OCI-LY1 (cell line): ENCODE data around the gene DRGX.

Experiments used
- H2AFZ ChIP-seq: fragments of 200-600 bp; sonication (generic), shearing (Covaris generic); 2 replicates; pipeline ENCODE4 v1.6.0; 2014; ENCODE audit warnings: antibody characterized with exemption, mild to moderate bottlenecking, low read length
- H3F3A ChIP-seq: fragments of 200-600 bp; sonication (generic), shearing (Covaris generic); 2 replicates; pipeline ENCODE4 v1.6.0; 2014; ENCODE audit warnings: mild to moderate bottlenecking, antibody characterized with exemption, low read length, moderate library complexity; ENCODE audit not compliant: insufficient read depth
- H3K27ac ChIP-seq: fragments of 200-600 bp; sonication (generic); 2 replicates; pipeline ENCODE4 v1.5.1; 2014; ENCODE audit warnings: low read length, mixed run types, mild to moderate bottlenecking, low read depth; ENCODE audit not compliant: poor library complexity, severe bottlenecking
- H3K27me3 ChIP-seq: fragments of 200-600 bp; sonication (generic); 2 replicates; pipeline ENCODE4 v1.6.0; 2014; ENCODE audit warnings: antibody characterized with exemption, mild to moderate bottlenecking, low read length, moderate library complexity; ENCODE audit not compliant: insufficient read depth
- H3K36me3 ChIP-seq: fragments of 200-600 bp; sonication (generic); 2 replicates; pipeline ENCODE4 v1.6.1; 2014; ENCODE audit warnings: mild to moderate bottlenecking, antibody characterized with exemption, low read length, moderate library complexity, mixed read lengths; ENCODE audit not compliant: insufficient read depth
- H3K4me1 ChIP-seq: fragments of 200-600 bp; sonication (generic); 2 replicates; pipeline ENCODE4 v1.5.1; 2014; ENCODE audit warnings: mild to moderate bottlenecking, low read length, moderate library complexity; ENCODE audit not compliant: insufficient read depth, severe bottlenecking
- H3K4me2 ChIP-seq: fragments of 200-600 bp; sonication (generic), shearing (Covaris generic); 2 replicates; pipeline ENCODE4 v1.6.1; 2014; ENCODE audit warnings: low read length
- H3K4me3 ChIP-seq: fragments of 200-600 bp; sonication (generic); 2 replicates; pipeline ENCODE4 v1.5.1; 2014; ENCODE audit warnings: low read length, low read depth, mild to moderate bottlenecking, mixed read lengths; ENCODE audit not compliant: poor library complexity, severe bottlenecking
- H3K79me2 ChIP-seq: fragments of 200-600 bp; shearing (Covaris generic); 2 replicates; pipeline ENCODE4 v1.6.1; 2016; ENCODE audit warnings: mixed run types, low read length, mixed read lengths; ENCODE audit not compliant: insufficient read depth
- H3K9ac ChIP-seq: fragments of 200-600 bp; sonication (generic), shearing (Covaris generic); 2 replicates; pipeline ENCODE4 v1.6.1; 2014; ENCODE audit warnings: mild to moderate bottlenecking, low read length, mixed read lengths
- H3K9me2 ChIP-seq: fragments of 200-600 bp; sonication (generic), shearing (Covaris generic); 2 replicates; pipeline ENCODE4 v1.6.1; 2014; ENCODE audit warnings: low read depth, mild to moderate bottlenecking, low read length, mixed read lengths
- H3K9me3 ChIP-seq: fragments of 200-600 bp; shearing (Covaris generic); 2 replicates; pipeline ENCODE4 v1.6.1; 2014; ENCODE audit warnings: low read length, mixed read lengths
- H4K20me1 ChIP-seq: fragments of 200-600 bp; sonication (generic), shearing (Covaris generic); 2 replicates; pipeline ENCODE4 v1.6.0; 2016; ENCODE audit warnings: mild to moderate bottlenecking, low read length; ENCODE audit not compliant: insufficient read depth
- CTCF ChIP-seq: fragments of 200-600 bp; sonication (generic), shearing (Covaris generic); IDR thresholded peaks from 2 replicates; pipeline ENCODE4 v1.5.1; 2017; ENCODE audit warnings: mild to moderate bottlenecking, antibody characterized with exemption, low read length, moderate library complexity, mixed read lengths
- EZH2 ChIP-seq: fragments of 200-600 bp; sonication (generic), shearing (Covaris generic); IDR thresholded peaks from 2 replicates; pipeline ENCODE4 v1.8.0; 2017; ENCODE audit warnings: borderline replicate concordance, mixed run types, mild to moderate bottlenecking, antibody characterized with exemption, low read length, moderate library complexity, mixed read lengths

The DRGX gene

GRCh38 chr10:49347342-49347741 lies 48.5 kb downstream of the DRGX start:
- no peaks in the 10 kb centered on the region for H4K20me1 ChIP-seq
- no peak overlapping the region for H3K9ac ChIP-seq
- no peaks in the 10 kb centered on the region for H3K36me3 ChIP-seq
- no peaks in the 10 kb centered on the region for H3K79me2 ChIP-seq
- H2AFZ ChIP-seq, result no peak overlapping the region
- no peaks in the 10 kb centered on the region for H3K9me3 ChIP-seq
- H3K27me3 ChIP-seq, result no peaks in the 10 kb centered on the region
- H3K4me1 ChIP-seq, result no peaks in the 10 kb centered on the region
- H3F3A ChIP-seq, result no peaks in the 10 kb centered on the region
- H3K4me2 ChIP-seq, result no peak overlapping the region
- TF ChIP-seq CTCF, result no peak
- TF ChIP-seq EZH2, result no peak
- H3K9me2 ChIP-seq, result no peaks in the 10 kb centered on the region
- H3K27ac ChIP-seq, result no peak overlapping the region
- H3K4me3 ChIP-seq, result no peak overlapping the region

- H3K9me3 ChIP-seq, result no peaks in the 10 kb centered on the region
- H3K9ac ChIP-seq, result no peak overlapping the region
- no peaks in the 10 kb centered on the region for H4K20me1 ChIP-seq
- H2AFZ ChIP-seq, result no peak overlapping the region
- no peaks in the 10 kb centered on the region for H3K4me1 ChIP-seq
- no peaks in the 10 kb centered on the region for H3F3A ChIP-seq
- H3K9me2 ChIP-seq, result no peaks in the 10 kb centered on the region
- no peak overlapping the region for H3K4me2 ChIP-seq
- H3K79me2 ChIP-seq, result no peaks in the 10 kb centered on the region
- no peaks in the 10 kb centered on the region for H3K36me3 ChIP-seq
- no peak overlapping the region for H3K4me3 ChIP-seq
- no peak for TF ChIP-seq EZH2
- no peak for TF ChIP-seq CTCF
- no peak overlapping the region for H3K27ac ChIP-seq
- H3K27me3 ChIP-seq, result no peaks in the 10 kb centered on the region
These were observed 51.0 kb downstream of the DRGX start for GRCh38 chr10:49344840-49345239.

- H3F3A ChIP-seq, result no peaks in the 10 kb centered on the region
- no peak overlapping the region for H3K9ac ChIP-seq
- no peaks in the 10 kb centered on the region for H4K20me1 ChIP-seq
- H3K9me2 ChIP-seq, result no peaks in the 10 kb centered on the region
- no peaks in the 10 kb centered on the region for H3K4me1 ChIP-seq
- no peak overlapping the region for H3K4me3 ChIP-seq
- no peaks in the 10 kb centered on the region for H3K36me3 ChIP-seq
- no peaks in the 10 kb centered on the region for H3K9me3 ChIP-seq
- no peak overlapping the region for H3K27ac ChIP-seq
- H3K79me2 ChIP-seq, result no peaks in the 10 kb centered on the region
- TF ChIP-seq CTCF (no peak), EZH2 (no peak)
- no peaks in the 10 kb centered on the region for H3K27me3 ChIP-seq
- no peak overlapping the region for H2AFZ ChIP-seq
- no peak overlapping the region for H3K4me2 ChIP-seq
These were observed 57.3 kb downstream of the DRGX start for GRCh38 chr10:49338604-49339003.
